Adrenal gland (tissue), 5 donors: Measurements from ENCODE around the gene MYL3.

Source experiments
- POLR2A ChIP-seq, 2 donors: fragments of 450-650 bp; IDR thresholded peaks; one replicate each; pipeline ENCODE4 v1.6.1; 2017; ENCODE audit warnings: antibody characterized with exemption in 2 of 2, mild to moderate bottlenecking in 2 of 2, moderate library complexity in 1 of 2
- TF ChIP-seq, protein P1 (sequence below), 6 experiments: fragments of 450-650 bp in 4 of 6; fragments of 200-600 bp in 2 of 6; sonication (generic) in 1 of 6; IDR thresholded peaks; 1 replicate in 5 of 6; 2 replicates in 1 of 6; pipeline versions ENCODE4 v1.5.1 to v1.8.0; 2016 to 2021; ENCODE audit warnings: antibody characterized with exemption in 6 of 6, mild to moderate bottlenecking in 2 of 6, moderate library complexity in 1 of 6
- donor health status: DM: no; HTN: no; CAD: no.

DNA sequence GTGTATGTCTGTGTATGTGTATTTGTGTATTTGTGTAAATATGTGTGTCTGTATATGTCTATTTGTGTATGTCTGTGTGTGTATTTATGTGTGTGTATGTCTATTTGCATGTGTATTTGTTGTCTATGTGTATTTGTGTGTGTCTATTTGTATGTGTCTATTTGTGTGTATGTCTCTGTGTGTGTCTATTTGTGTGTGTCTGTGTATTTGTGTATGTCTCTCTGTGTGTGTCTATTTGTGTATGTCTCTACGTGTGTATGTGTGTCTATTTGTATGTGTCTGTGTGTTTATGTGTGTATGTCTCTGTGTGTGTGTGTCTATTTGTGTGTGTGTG lies 44.7 kb upstream of the MYL3 start:
- TF ChIP-seq, protein P1, sequence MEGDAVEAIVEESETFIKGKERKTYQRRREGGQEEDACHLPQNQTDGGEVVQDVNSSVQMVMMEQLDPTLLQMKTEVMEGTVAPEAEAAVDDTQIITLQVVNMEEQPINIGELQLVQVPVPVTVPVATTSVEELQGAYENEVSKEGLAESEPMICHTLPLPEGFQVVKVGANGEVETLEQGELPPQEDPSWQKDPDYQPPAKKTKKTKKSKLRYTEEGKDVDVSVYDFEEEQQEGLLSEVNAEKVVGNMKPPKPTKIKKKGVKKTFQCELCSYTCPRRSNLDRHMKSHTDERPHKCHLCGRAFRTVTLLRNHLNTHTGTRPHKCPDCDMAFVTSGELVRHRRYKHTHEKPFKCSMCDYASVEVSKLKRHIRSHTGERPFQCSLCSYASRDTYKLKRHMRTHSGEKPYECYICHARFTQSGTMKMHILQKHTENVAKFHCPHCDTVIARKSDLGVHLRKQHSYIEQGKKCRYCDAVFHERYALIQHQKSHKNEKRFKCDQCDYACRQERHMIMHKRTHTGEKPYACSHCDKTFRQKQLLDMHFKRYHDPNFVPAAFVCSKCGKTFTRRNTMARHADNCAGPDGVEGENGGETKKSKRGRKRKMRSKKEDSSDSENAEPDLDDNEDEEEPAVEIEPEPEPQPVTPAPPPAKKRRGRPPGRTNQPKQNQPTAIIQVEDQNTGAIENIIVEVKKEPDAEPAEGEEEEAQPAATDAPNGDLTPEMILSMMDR (IDR thresholded peaks at IDR 0.05) = no peak
- TF ChIP-seq POLR2A (IDR thresholded peaks at IDR 0.05) = no peak
